ENCODE data around the gene DLG2. TPM values are rescaled to one million over a fixed set of nuclear protein-coding genes. Genes with fewer than 3 reads are reported as not detected.

Gene DLG2
- total RNA-seq, 4 donors from 2014 or later: 37.9 to 71.5 (median 44.9) TPM

DNA sequence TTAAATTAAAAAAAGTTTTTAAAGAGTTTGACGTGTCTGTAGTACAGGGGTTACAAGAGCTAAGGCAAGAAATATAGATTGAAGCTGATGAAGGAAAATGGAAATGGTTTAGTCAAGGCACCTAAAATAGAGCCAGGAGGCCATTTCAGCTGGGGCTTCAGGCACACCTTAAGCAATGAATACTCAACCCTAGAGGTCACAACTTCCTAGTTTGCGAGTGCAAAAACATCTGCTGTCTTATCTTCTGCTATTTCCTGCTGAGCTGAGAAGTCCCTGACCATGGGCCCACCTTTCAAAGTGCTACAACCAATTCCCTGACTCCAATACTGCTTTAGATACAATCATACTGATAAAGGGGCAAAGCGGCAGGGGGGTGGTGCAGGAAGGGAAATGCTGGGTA is 87.4 kb downstream of the DLG2 start:
- no peak for DNase-seq (ENCODE audit: low spot score in 2 of 2)
- Histone ChIP-seq H3K36me3 (no peaks in the 10 kb centered on the region), H3K27ac (no peak overlapping the region), H3K27me3 (no peaks in the 10 kb centered on the region), H3K4me3 (no peak overlapping the region), H3K9me3 (peaks cover 4% of the 10 kb centered on the region), H3K4me1 (peaks cover 5% of the 10 kb centered on the region)
- WGBS: 95% methylated on average over 3 of the region's 3 CpGs
- TF ChIP-seq CTCF (IDR thresholded peaks at IDR 0.05) (no peak), EP300 (IDR thresholded peaks at IDR 0.05) (no peak), POLR2AphosphoS5 (IDR thresholded peaks at IDR 0.05) (no peak), POLR2A (IDR thresholded peaks at IDR 0.05) (no peak)

GRCh38 chr11:85539029-85539689 is 88.0 kb downstream of the DLG2 start:
- Histone ChIP-seq H3K4me3 (no peak overlapping the region), H3K36me3 (no peaks in the 10 kb centered on the region), H3K9me3 (peaks cover 4% of the 10 kb centered on the region), H3K27ac (no peak overlapping the region), H3K4me1 (peaks cover 5% of the 10 kb centered on the region), H3K27me3 (no peaks in the 10 kb centered on the region)
- no peak for DNase-seq (ENCODE audit: low spot score in 2 of 2)
- WGBS: 90% methylated on average over 1 of the region's 1 CpG
- TF ChIP-seq POLR2A (IDR thresholded peaks at IDR 0.05) (no peak), POLR2AphosphoS5 (IDR thresholded peaks at IDR 0.05) (no peak), EP300 (IDR thresholded peaks at IDR 0.05) (no peak), CTCF (IDR thresholded peaks at IDR 0.05) (no peak)

DNA sequence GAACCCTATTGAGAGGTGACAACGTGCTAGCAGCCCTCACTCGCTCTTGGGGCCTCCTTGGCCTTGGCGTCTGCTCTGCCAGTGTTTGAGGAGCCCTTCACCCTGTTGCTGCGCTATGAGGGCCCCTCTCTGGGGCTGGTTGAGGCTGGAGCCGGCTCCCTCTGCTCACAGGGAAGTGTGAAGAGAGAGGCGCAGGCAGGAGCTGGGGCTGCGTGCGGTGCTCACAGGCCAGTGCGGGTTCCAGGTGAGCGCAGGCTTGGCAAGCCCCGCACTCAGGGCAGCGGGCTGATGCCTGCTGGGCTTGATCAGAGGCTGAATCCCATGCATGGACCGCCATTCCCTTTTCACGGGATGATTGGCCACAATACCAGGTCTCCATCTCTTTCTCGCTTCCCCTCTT is 90.7 kb downstream of the DLG2 start:
- peak in 1 of 2 donors; percentile 76 for DNase-seq (ENCODE audit: low spot score in 2 of 2)
- TF ChIP-seq EP300 (IDR thresholded peaks at IDR 0.05): no peak
- no peaks in the 10 kb centered on the region for H3K27me3 ChIP-seq
- no peak overlapping the region for H3K4me3 ChIP-seq
- peaks cover 5% of the 10 kb centered on the region for H3K4me1 ChIP-seq
- H3K36me3 ChIP-seq: no peaks in the 10 kb centered on the region
- H3K9me3 ChIP-seq: peaks cover 4% of the 10 kb centered on the region
- WGBS: 99% methylated on average over 10 of the region's 15 CpGs
- no peak overlapping the region for H3K27ac ChIP-seq

DNA sequence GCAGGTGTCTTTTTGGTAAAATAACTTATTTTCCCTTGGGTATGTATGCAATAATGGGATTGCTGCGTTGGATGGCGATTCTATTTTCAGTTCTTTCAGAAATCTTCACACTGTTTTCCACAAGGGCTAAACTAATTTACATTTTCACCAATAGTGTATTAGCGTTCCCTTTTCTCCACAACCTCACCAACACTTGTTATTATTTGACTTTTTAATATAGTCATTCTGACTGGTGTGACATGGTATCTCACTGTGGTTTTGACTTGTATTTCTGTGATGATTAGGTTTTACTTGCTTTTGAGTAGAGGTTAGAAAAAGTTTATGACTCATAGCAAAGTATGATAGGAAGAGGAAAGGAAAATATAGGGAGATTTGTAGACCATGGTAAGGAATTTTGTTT is 92.3 kb downstream of the DLG2 start:
- Histone ChIP-seq H3K27me3 (no peaks in the 10 kb centered on the region), H3K27ac (no peak overlapping the region), H3K36me3 (no peaks in the 10 kb centered on the region), H3K4me1 (no peaks in the 10 kb centered on the region), H3K9me3 (peaks cover 4% of the 10 kb centered on the region), H3K4me3 (no peak overlapping the region)
- no peak for TF ChIP-seq POLR2AphosphoS5 (IDR thresholded peaks at IDR 0.05)
- no peak for TF ChIP-seq POLR2A (IDR thresholded peaks at IDR 0.05)
- TF ChIP-seq EP300 (IDR thresholded peaks at IDR 0.05): no peak
- TF ChIP-seq CTCF (IDR thresholded peaks at IDR 0.05): no peak
- no peak for DNase-seq (ENCODE audit: low spot score in 2 of 2)
- WGBS: 97% methylated on average over 3 of the region's 3 CpGs

- Histone ChIP-seq H3K4me3 (no peak overlapping the region), H3K27ac (no peak overlapping the region), H3K36me3 (no peaks in the 10 kb centered on the region), H3K9me3 (peaks cover 6% of the 10 kb centered on the region), H3K27me3 (no peaks in the 10 kb centered on the region), H3K4me1 (no peaks in the 10 kb centered on the region)
- TF ChIP-seq POLR2AphosphoS5 (IDR thresholded peaks at IDR 0.05) (no peak), EP300 (IDR thresholded peaks at IDR 0.05) (no peak), POLR2A (IDR thresholded peaks at IDR 0.05) (no peak), CTCF (IDR thresholded peaks at IDR 0.05) (no peak)
- WGBS: 38% methylated on average over 5 of the region's 5 CpGs
- DNase-seq (ENCODE audit: low spot score in 2 of 2): no peak
These were observed 95.8 kb downstream of the DLG2 start for GRCh38 chr11:85531191-85531897.

Data from suprapubic skin (tissue), 4 donors.